ENCODE data around the gene B4GALT7.

DNA sequence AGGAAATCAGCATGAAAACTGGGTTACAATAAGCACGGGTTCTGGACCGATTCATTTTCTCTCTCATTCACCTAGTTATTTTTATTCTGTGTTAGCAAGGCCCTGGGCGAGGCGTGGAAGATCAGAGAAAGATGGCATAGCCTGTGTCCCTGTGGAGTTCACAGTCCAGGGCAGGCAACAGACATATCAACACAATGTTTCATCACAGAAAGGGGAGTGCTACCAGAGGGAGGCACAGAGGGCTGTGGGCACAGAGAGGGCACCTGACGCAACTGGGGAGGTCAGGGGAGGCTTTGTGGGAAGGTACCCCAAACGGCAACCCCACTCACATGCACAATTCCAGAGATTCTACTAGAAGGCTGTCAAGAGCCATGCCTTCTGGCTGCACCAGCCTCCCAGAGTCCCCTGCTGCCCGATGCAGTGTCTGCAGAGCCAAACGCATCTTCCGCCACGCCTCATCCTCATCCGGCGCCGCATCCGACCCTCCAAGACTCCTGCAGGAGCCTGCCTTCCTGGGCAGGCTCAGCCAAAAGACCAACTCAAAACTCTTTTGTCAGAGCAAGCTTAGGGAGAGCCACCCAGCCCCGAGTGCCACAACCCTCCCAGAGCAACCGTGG, 47.0 kb upstream of the B4GALT7 start:
- TF ChIP-seq, protein P1, sequence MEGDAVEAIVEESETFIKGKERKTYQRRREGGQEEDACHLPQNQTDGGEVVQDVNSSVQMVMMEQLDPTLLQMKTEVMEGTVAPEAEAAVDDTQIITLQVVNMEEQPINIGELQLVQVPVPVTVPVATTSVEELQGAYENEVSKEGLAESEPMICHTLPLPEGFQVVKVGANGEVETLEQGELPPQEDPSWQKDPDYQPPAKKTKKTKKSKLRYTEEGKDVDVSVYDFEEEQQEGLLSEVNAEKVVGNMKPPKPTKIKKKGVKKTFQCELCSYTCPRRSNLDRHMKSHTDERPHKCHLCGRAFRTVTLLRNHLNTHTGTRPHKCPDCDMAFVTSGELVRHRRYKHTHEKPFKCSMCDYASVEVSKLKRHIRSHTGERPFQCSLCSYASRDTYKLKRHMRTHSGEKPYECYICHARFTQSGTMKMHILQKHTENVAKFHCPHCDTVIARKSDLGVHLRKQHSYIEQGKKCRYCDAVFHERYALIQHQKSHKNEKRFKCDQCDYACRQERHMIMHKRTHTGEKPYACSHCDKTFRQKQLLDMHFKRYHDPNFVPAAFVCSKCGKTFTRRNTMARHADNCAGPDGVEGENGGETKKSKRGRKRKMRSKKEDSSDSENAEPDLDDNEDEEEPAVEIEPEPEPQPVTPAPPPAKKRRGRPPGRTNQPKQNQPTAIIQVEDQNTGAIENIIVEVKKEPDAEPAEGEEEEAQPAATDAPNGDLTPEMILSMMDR (IDR thresholded peaks at IDR 0.05 in 8 of 11, conservative IDR thresholded peaks at IDR 0.05 in 3 of 11) = no peak
- TF ChIP-seq POLR2AphosphoS5 (IDR thresholded peaks at IDR 0.05) = no peak
- TF ChIP-seq POLR2A (IDR thresholded peaks at IDR 0.05) = no peak
